Ovary (tissue), 3 donors: Measurements from ENCODE around the gene CDK10.

ENCODE experiments used
- EP300 ChIP-seq: sonication (generic); formaldehyde crosslinking; IDR thresholded peaks from one replicate; pipeline ENCODE4 v1.6.1; 2017; ENCODE audit warnings: antibody characterized with exemption
- POLR2A ChIP-seq: fragments of 450-650 bp; IDR thresholded peaks from one replicate; pipeline ENCODE4 v1.6.1; 2017; ENCODE audit warnings: antibody characterized with exemption, mild to moderate bottlenecking, moderate library complexity
- TF ChIP-seq, protein P1 (sequence below), 3 donors: fragments of 450-650 bp in 2 of 3; fragments of 200-600 bp in 1 of 3; IDR thresholded peaks; one replicate each; pipeline versions ENCODE4 v1.5.1 to v1.8.0; 2016 to 2022; ENCODE audit warnings: antibody characterized with exemption in 3 of 3, mild to moderate bottlenecking in 1 of 3
- donor health status: DM: no; HTN: no; CAD: no.

DNA sequence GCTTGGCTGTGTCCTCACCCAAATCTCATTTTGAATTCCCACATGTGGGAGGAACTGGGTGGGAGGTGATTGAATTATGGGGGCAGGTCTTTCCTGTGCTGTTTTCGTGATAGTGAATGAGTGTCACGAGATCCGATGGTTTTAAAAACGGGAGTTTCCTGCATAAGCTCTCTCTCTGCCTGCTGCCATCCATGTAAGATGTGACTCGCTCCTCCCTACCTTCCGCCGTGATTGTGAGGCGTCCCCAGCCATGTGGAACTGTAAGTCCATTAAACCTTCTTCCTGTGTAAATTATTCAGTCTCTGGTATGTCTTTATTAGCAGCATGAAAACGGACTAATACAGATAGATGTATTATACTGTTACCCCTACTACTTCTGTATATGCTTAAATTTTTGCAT is 25.3 kb upstream of the CDK10 start:
- TF ChIP-seq, protein P1, sequence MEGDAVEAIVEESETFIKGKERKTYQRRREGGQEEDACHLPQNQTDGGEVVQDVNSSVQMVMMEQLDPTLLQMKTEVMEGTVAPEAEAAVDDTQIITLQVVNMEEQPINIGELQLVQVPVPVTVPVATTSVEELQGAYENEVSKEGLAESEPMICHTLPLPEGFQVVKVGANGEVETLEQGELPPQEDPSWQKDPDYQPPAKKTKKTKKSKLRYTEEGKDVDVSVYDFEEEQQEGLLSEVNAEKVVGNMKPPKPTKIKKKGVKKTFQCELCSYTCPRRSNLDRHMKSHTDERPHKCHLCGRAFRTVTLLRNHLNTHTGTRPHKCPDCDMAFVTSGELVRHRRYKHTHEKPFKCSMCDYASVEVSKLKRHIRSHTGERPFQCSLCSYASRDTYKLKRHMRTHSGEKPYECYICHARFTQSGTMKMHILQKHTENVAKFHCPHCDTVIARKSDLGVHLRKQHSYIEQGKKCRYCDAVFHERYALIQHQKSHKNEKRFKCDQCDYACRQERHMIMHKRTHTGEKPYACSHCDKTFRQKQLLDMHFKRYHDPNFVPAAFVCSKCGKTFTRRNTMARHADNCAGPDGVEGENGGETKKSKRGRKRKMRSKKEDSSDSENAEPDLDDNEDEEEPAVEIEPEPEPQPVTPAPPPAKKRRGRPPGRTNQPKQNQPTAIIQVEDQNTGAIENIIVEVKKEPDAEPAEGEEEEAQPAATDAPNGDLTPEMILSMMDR (IDR thresholded peaks at IDR 0.05) = no peak
- TF ChIP-seq POLR2A (no peak), EP300 (no peak)
